Heart left ventricle (tissue), 16 donors: Measurements from ENCODE around the gene MAP4K1. TPM values are rescaled to one million over a fixed set of nuclear protein-coding genes. Genes with fewer than 3 reads are reported as not detected.

Source experiments
- ATAC-seq, 4 donors: fragments of 200-7000 bp; cut with Tn5 transposase; one replicate each; pipeline ENCODE4 v1.9.1; 2020 to 2022; ENCODE audit warnings: moderate library complexity in 4 of 4, mild to moderate bottlenecking in 3 of 4, moderate number of reproducible peaks in 1 of 4
- DNase-seq, 5 donors: peaks; one replicate each; pipeline ENCODE4 v3.0.0-alpha.2; 2020
- H3K27ac ChIP-seq, 12 donors: fragments of 200-600 bp; sonication (generic) in 4 of 12; one replicate each; pipeline versions ENCODE4 v1.5.0 to v1.8.0; 2016 to 2022; ENCODE audit warnings: mild to moderate bottlenecking in 2 of 12
- H3K27me3 ChIP-seq, 9 donors: fragments of 200-600 bp; sonication (generic) in 2 of 9; one replicate each; pipeline versions ENCODE4 v1.5.1 to v1.8.0; 2016 to 2022; ENCODE audit warnings: mild to moderate bottlenecking in 3 of 9
- H3K36me3 ChIP-seq, 9 donors: fragments of 200-600 bp; sonication (generic) in 2 of 9; one replicate each; pipeline versions ENCODE4 v1.5.0 to v1.8.0; 2018 to 2022; ENCODE audit warnings: mild to moderate bottlenecking in 2 of 9
- H3K4me1 ChIP-seq, 12 donors: fragments of 200-600 bp; sonication (generic) in 4 of 12; one replicate each; pipeline versions ENCODE4 v1.5.0 to v1.8.0; 2016 to 2022; ENCODE audit warnings: mild to moderate bottlenecking in 3 of 12
- H3K4me3 ChIP-seq, 12 donors: fragments of 200-600 bp; sonication (generic) in 4 of 12; one replicate each; pipeline versions ENCODE4 v1.5.0 to v1.8.0; 2017 to 2022; ENCODE audit warnings: mild to moderate bottlenecking in 9 of 12, moderate library complexity in 4 of 12
- H3K9me3 ChIP-seq, 12 donors: fragments of 200-600 bp; sonication (generic) in 4 of 12; one replicate each; pipeline versions ENCODE4 v1.5.0 to v1.8.0; 2016 to 2022; ENCODE audit warnings: mild to moderate bottlenecking in 1 of 12
- POLR2A ChIP-seq, 2 donors: fragments of 450-650 bp; IDR thresholded peaks; one replicate each; pipeline ENCODE4 v1.6.1; 2017; ENCODE audit warnings: antibody characterized with exemption in 2 of 2, mild to moderate bottlenecking in 2 of 2, moderate library complexity in 2 of 2
- WGBS, 4 donors: extraction: QIAGEN DNeasy Blood & Tissue Kit in 2 of 4; methylation state at CpG; one replicate each; pipeline versions ENCODE4 v1.1.5 to v1.1.7; 2013 to 2018; 5-methylcytosine and 5-hydroxymethylcytosine counted together
- intact Hi-C, 10 donors: fragments of 100-400 bp; cut with DNase I; formaldehyde crosslinking; loops; one replicate each; pipeline versions ENCODE4 v1.11.1 to v1.14.2; 2022
- polyA plus RNA-seq, 2 donors: library from polyadenylated mRNA; stranded (reverse); fragments of 200-250 nt; gene quantifications; one replicate each; pipeline ENCODE4 v1.2.3, GENCODE V29; 2013
- total RNA-seq, 9 donors: library from RNA; depleted of rRNA in 2 of 9; stranded (reverse); fragments of >200 nt in 2 of 9; fragmentation: NEBNext Ultra II Directional in 3 of 9; extraction: Animal tissue kit (Norgen Biotek cat#: 25700) in 3 of 9; gene quantifications; one replicate each; pipeline versions ENCODE4 v1.1.0 to v1.2.4, GENCODE V29; 2016 to 2023
- TF ChIP-seq, protein P1 (sequence below), 12 donors: fragments of 200-600 bp; sonication (generic) in 4 of 12; IDR thresholded peaks; one replicate each; pipeline versions ENCODE4 v1.5.0 to v1.8.0; 2018 to 2022; ENCODE audit warnings: antibody characterized with exemption in 12 of 12, mild to moderate bottlenecking in 5 of 12
- donor health status: ischemic (EF 13 %, LVEDD 7.1; RV severe dilation, severe dysfunction).
- donor health status: healthy with polysubstance abuse.
- donor health status: DM: no; HTN: yes; CAD: no.
- donor health status: DM: no; HTN: no; CAD: no.
- donor health status: ischemic (EF 25% LVEDD 6.9; RV normal size, moderate dysfunction).
- donor health status: ischemic (EF 25% LVEDD 5.7; RV mildly dilated, moderate dysfunction).
- donor health status: healthy.
- donor health status: DM: yes; HTN: yes; CAD: no.
- donor health status: ischemic (EF 35%, LVEDD 5.7; RV mildly dilated, moderate dysfunction).
- donor health status: nonischemic (EF 11% LVEDD 7.7; RV severe dilation, severe dysfunction).
- donor health status: DM: yes; HTN: yes; CAD: no.
- donor health status: PGD.
- donor health status: ischemic (EF 29% LVEDD 5.4; RV normal size, mild dysfunction).
- donor health status: nonischemic (EF 23%, LVEDD 6.1; RV moderate dilation, normal function).

MAP4K1 gene
- total and polyA plus RNA-seq, 11 donors: 0.69 to 9.9 (median 2.7) TPM

GRCh38 chr19:38538793-38539528 is 78.8 kb downstream of the MAP4K1 start:
- intact Hi-C loops: no loop called here
- Histone ChIP-seq H3K9me3 (peaks cover 0 to 18% (median 11%) of the 10 kb centered on the region in 12 donors), H3K27ac (peak overlapping the region in 1 of 12 donors; percentile 18), H3K36me3 (no peaks in the 10 kb centered on the region), H3K27me3 (no peaks in the 10 kb centered on the region), H3K4me1 (peaks cover 0 to 16% (median 0%) of the 10 kb centered on the region in 12 donors), H3K4me3 (no peak overlapping the region)
- TF ChIP-seq POLR2A (IDR thresholded peaks at IDR 0.05): no peak
- TF ChIP-seq, protein P1, sequence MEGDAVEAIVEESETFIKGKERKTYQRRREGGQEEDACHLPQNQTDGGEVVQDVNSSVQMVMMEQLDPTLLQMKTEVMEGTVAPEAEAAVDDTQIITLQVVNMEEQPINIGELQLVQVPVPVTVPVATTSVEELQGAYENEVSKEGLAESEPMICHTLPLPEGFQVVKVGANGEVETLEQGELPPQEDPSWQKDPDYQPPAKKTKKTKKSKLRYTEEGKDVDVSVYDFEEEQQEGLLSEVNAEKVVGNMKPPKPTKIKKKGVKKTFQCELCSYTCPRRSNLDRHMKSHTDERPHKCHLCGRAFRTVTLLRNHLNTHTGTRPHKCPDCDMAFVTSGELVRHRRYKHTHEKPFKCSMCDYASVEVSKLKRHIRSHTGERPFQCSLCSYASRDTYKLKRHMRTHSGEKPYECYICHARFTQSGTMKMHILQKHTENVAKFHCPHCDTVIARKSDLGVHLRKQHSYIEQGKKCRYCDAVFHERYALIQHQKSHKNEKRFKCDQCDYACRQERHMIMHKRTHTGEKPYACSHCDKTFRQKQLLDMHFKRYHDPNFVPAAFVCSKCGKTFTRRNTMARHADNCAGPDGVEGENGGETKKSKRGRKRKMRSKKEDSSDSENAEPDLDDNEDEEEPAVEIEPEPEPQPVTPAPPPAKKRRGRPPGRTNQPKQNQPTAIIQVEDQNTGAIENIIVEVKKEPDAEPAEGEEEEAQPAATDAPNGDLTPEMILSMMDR (IDR thresholded peaks at IDR 0.05): no peak
- 60 to 76% (median 66%) methylated on average over 6 of the region's 6 CpGs for WGBS, 4 donors
- DNase-seq: no peak
- no peak for ATAC-seq

- ATAC-seq (no peak), DNase-seq (no peak)
- Histone ChIP-seq H3K9me3 (peaks cover 0 to 18% (median 11%) of the 10 kb centered on the region in 12 donors), H3K4me1 (peaks cover 0 to 12% (median 0%) of the 10 kb centered on the region in 12 donors), H3K4me3 (no peak overlapping the region), H3K27me3 (no peaks in the 10 kb centered on the region), H3K36me3 (no peaks in the 10 kb centered on the region), H3K27ac (peak overlapping the region in 1 of 12 donors; percentile 56)
- no peak for TF ChIP-seq POLR2A (IDR thresholded peaks at IDR 0.05)
- TF ChIP-seq, protein P1 (IDR thresholded peaks at IDR 0.05): no peak
- intact Hi-C loops: no loop called here
- WGBS, 4 donors: 34 to 63% (median 56%) methylated on average over 3 of the region's 3 CpGs
These were observed 79.4 kb downstream of the MAP4K1 start for GRCh38 chr19:38538386-38538785.

Other genes starting within 250 kb of the MAP4K1 start
- gene PSMD8, start 243.4 kb downstream of the MAP4K1 start, total RNA-seq: 100 to 1,000 TPM; 237 to 690 (median 325) TPM
- 100 to 1,000 TPM; 186 to 663 TPM for gene PSMD8, start 243.4 kb downstream of the MAP4K1 start, polyA plus RNA-seq
- under 1 TPM in 5 of 9 donors, not detected in 4; 0.18 to 0.67 (median 0.31) TPM for gene GGN, start 229.9 kb downstream of the MAP4K1 start, total RNA-seq
- under 1 TPM; 0.15 to 0.42 TPM for gene GGN, start 229.9 kb downstream of the MAP4K1 start, polyA plus RNA-seq
- gene SPRED3, start 229.3 kb downstream of the MAP4K1 start, total RNA-seq: 1 to 10 TPM in 2 of 9 donors, under 1 TPM in 6, not detected in 1; 0.18 to 3.1 (median 0.72) TPM
- 1 to 10 TPM in 1 of 2 donors, under 1 TPM in 1; 0.30 to 1.3 TPM for gene SPRED3, start 229.3 kb downstream of the MAP4K1 start, polyA plus RNA-seq
- gene FAM98C, start 214.9 kb downstream of the MAP4K1 start, total RNA-seq: 10 to 100 TPM in 8 of 9 donors, 1 to 10 TPM in 1; 9.3 to 15.8 (median 11.9) TPM
- gene FAM98C, start 214.9 kb downstream of the MAP4K1 start, polyA plus RNA-seq: 10 to 100 TPM in 1 of 2 donors, 1 to 10 TPM in 1; 9.6 to 10.3 TPM
- gene RASGRP4, start 191.7 kb downstream of the MAP4K1 start, total RNA-seq: 1 to 10 TPM in 6 of 9 donors, under 1 TPM in 3; 0.51 to 6.7 (median 1.4) TPM
- under 1 TPM; 0.61 to 0.91 TPM for gene RASGRP4, start 191.7 kb downstream of the MAP4K1 start, polyA plus RNA-seq
- 1 to 10 TPM in 5 of 9 donors, under 1 TPM in 4; 0.44 to 2.1 (median 1.4) TPM for gene RYR1, start 184.3 kb downstream of the MAP4K1 start, total RNA-seq
- gene RYR1, start 184.3 kb downstream of the MAP4K1 start, polyA plus RNA-seq: under 1 TPM; 0.61 to 0.72 TPM
- gene EIF3K, start 1.2 kb upstream of the MAP4K1 start, total RNA-seq: 1,000 to 10,000 TPM in 1 of 9 donors, 100 to 1,000 TPM in 8; 447 to 1,239 (median 596) TPM
- 100 to 1,000 TPM; 761 to 801 TPM for gene EIF3K, start 1.2 kb upstream of the MAP4K1 start, polyA plus RNA-seq
- gene ACTN4, start 29.7 kb upstream of the MAP4K1 start, total RNA-seq: 100 to 1,000 TPM; 124 to 307 (median 154) TPM
- 100 to 1,000 TPM; 100 to 107 TPM for gene ACTN4, start 29.7 kb upstream of the MAP4K1 start, polyA plus RNA-seq
- gene CAPN12, start 126.5 kb upstream of the MAP4K1 start, total RNA-seq: 1 to 10 TPM in 2 of 9 donors, under 1 TPM in 7; 0.36 to 1.8 (median 0.72) TPM
- 1 to 10 TPM in 1 of 2 donors, under 1 TPM in 1; 0.91 to 1.4 TPM for gene CAPN12, start 126.5 kb upstream of the MAP4K1 start, polyA plus RNA-seq
- not detected for gene LGALS7, start 155.6 kb upstream of the MAP4K1 start, total RNA-seq
- gene LGALS7, start 155.6 kb upstream of the MAP4K1 start, polyA plus RNA-seq: under 1 TPM in 1 of 2 donors, not detected in 1; 0.33 TPM
- not detected for gene LGALS7B, start 171.2 kb upstream of the MAP4K1 start, total RNA-seq
- not detected for gene LGALS7B, start 171.2 kb upstream of the MAP4K1 start, polyA plus RNA-seq
- 1 to 10 TPM in 2 of 9 donors, under 1 TPM in 5, not detected in 2; 0.35 to 1.3 (median 0.65) TPM for gene LGALS4, start 195.0 kb upstream of the MAP4K1 start, total RNA-seq
- gene LGALS4, start 195.0 kb upstream of the MAP4K1 start, polyA plus RNA-seq: under 1 TPM; 0.68 to 0.91 TPM
- 100 to 1,000 TPM; 382 to 799 (median 564) TPM for gene ECH1, start 213.8 kb upstream of the MAP4K1 start, total RNA-seq
- 1,000 to 10,000 TPM in 1 of 2 donors, 100 to 1,000 TPM in 1; 446 to 1,292 TPM for gene ECH1, start 213.8 kb upstream of the MAP4K1 start, polyA plus RNA-seq
- gene HNRNPL, start 232.0 kb upstream of the MAP4K1 start, total RNA-seq: 100 to 1,000 TPM in 8 of 9 donors, 10 to 100 TPM in 1; 93.6 to 256 (median 165) TPM
- 100 to 1,000 TPM; 103 to 142 TPM for gene HNRNPL, start 232.0 kb upstream of the MAP4K1 start, polyA plus RNA-seq